Measurements from ENCODE around the gene ZBTB39.
"Not testable (repeated sequence)": the region's sequence is repeated elsewhere in the genome, so short reads cannot be mapped to it uniquely, and the experiment has no call there.

ZBTB39 gene

DNA sequence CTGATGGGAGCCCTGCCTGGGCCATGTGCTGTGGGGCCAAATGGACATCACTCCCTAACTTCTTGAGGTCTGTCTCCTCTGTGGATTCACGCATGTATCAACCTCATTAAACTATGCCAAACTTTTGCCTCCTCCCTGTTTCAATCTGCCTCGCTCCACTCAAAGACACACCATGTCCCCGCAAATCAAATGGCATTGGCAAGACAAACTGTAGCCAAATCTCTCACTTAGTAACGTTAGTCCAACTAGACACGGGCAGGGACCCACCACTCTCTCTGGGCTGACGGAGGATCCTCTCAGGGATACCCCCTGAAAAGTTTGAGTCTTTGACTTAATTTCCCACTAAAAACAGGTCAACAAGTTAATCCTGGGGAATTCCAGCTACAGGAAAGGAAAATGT is 8.0 kb downstream of the ZBTB39 start:
- no peak for DNase-seq

DNA sequence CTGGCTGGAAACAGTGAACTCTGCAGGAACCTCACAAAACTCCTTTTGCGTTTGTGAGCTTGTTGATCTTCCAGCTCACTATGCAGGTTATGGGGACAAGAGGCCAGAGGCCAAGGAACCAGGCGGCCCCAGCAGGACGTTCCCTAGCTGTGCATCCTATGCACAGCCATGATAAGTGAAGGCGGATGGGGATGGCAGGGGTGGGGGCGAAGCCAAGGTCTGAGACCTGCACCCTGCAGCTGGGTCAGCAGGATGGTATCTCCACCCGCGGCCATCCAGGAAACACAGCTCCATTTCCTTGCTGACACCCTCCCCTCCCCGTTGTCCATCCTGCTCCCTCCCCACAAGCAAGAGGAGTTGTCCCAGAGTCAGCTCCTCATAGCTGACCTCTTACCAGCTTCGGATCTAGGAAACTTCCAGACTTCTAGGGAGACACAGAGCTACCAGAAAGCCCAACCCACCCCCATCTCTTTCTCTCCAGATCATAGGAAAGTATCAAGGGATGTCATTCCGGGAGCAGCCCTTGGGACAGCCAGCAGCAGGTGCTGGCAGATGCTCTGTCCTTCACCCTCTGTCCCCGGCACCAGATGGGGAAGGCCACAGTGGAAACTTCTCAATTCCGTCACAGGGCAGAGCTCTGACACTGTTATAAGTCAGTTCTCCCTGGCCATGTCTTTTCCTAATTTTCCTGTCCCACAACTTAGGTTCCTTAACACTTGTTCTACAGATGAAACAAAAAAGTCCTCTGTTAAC is 9.4 kb downstream of the ZBTB39 start:
- no peak for DNase-seq

DNA sequence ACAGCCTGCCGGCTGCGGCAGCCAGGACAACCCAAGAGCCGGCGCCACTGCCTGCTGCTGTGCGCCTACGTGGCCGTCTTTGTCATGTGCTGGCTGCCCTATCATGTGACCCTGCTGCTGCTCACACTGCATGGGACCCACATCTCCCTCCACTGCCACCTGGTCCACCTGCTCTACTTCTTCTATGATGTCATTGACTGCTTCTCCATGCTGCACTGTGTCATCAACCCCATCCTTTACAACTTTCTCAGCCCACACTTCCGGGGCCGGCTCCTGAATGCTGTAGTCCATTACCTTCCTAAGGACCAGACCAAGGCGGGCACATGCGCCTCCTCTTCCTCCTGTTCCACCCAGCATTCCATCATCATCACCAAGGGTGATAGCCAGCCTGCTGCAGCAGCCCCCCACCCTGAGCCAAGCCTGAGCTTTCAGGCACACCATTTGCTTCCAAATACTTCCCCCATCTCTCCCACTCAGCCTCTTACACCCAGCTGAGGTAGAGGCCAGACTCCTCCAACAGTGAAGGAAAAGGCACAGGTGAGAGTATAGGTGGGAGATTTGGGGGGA is 10.3 kb downstream of the ZBTB39 start:
- DNase-seq: no peak

DNA sequence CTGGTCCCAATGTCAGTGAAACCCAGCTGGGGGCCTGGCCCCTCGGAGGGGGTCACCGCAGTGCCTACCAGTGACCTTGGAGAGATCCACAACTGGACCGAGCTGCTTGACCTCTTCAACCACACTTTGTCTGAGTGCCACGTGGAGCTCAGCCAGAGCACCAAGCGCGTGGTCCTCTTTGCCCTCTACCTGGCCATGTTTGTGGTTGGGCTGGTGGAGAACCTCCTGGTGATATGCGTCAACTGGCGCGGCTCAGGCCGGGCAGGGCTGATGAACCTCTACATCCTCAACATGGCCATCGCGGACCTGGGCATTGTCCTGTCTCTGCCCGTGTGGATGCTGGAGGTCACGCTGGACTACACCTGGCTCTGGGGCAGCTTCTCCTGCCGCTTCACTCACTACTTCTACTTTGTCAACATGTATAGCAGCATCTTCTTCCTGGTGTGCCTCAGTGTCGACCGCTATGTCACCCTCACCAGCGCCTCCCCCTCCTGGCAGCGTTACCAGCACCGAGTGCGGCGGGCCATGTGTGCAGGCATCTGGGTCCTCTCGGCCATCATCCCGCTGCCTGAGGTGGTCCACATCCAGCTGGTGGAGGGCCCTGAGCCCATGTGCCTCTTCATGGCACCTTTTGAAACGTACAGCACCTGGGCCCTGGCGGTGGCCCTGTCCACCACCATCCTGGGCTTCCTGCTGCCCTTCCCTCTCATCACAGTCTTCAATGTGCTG is 11.0 kb downstream of the ZBTB39 start:
- DNase-seq: no peak

DNA sequence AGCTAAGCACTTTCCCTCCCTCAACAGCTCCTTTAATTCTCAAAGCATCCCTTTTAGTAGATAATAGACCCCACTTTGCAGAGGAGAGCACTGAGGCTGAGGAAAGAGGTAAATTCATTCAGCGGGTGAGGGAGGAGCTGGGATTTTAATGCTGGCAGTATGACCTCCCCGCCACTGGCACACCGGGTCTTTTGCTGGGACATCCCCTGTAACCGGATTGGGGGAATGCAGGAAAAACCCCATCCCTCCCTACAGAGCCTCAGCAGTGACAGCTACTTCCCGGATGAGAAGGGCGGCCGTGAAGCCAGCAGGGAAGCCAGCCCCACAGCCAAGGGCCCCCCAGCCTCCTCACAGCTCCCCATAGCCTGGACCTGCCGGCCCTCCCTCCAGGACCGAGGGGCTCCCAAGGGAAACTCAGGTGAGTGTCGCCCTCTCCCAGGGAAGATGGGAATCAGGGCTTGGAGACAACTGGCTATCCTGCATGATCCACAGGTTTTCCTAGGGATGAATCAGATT is 12.1 kb downstream of the ZBTB39 start:
- no peak for DNase-seq

DNA sequence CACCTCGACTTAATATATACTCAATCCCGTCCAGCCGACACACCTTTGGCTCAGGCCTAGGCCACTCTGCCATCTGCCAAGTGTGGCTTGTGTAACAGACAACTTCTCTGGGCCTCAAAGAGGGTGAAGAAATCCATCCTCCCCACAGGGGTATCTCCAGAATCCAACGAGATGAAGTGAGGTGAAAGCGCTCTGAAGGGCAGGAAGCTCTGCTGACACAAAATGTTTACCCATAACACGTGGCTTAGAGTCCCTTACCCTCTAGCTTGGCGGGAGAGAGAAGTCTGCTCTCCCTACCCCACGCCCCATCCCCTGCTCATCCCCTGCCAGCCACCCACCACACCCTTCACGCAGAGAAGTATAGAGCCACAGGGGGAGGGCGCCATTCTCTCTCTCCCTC is 13.0 kb downstream of the ZBTB39 start:
- no peak for DNase-seq

DNA sequence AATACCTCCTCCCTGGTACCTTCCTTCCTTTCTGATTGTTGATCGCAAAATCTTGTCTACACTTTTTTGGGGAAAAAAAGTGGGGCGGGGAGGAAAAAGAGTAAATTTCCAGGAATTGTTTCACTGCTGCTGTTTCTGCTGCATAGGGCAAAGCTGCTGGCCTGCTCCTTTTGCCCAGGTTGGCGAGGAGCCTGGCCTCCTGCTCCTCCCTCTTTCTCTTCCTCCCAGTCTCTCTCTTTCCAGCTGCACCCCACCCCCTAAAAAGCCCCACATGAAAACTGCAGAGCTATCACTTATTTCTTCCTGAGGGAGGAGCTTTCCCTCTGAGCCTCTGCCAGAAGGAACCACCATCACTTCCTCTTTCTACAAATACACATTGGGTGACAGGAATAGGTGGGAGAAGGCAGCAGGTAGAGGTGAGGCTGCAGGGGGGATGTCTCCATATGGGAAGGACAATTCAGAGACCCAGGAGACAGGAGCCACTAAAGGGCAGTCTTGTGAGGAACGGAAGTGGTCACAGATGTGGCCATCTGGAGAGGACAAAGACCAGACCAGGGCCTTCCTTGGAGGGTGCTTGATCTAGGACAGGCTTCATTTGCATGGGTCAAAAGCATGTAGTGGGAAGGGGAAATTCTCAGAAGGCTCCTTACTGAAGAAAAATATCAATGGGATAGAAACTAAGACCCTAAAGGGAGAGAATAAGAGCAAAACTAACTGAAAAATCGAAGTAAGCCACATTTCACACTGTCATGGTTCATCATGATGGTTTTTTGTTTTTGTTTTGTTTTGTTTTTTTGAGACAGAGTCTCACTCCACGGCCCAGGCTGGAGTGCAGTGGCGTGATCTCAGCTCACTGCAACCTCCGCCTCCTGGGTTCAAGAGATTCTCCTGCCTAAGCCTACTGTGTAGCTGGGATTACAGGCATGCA is 14.8 kb downstream of the ZBTB39 start:
- DNase-seq: no peak

DNA sequence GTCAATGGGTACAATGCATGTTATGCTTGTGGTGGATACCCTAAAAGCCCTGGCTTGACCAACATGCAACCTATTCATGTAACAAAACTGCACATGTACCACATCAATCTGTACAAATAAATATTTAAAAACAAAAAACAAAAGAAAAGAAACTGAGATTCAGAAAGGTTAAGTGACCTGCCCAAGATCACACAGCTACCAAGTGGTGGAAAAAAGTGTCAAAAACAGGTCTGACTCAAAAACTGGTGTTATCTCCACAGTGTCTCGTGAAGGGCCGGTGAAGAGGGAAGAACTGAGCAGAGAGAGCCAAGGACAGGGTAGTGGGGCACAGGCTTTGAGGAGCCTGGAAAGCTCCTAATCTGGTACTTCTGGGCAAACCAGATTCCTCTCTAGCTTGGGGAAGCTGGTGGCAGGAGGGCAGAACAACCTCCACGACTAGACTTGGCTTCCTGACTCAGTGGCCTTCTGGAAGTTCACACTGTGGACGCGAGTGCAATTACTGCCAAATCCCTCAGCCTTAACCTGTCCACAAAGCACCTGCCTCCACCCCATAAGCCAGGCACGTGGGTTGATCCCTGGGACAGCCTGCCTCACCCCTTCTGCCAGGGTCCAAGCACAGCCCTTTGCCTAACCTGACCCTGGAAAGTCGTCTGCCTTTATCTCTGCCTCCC is 15.6 kb downstream of the ZBTB39 start:
- DNase-seq: no peak

DNA sequence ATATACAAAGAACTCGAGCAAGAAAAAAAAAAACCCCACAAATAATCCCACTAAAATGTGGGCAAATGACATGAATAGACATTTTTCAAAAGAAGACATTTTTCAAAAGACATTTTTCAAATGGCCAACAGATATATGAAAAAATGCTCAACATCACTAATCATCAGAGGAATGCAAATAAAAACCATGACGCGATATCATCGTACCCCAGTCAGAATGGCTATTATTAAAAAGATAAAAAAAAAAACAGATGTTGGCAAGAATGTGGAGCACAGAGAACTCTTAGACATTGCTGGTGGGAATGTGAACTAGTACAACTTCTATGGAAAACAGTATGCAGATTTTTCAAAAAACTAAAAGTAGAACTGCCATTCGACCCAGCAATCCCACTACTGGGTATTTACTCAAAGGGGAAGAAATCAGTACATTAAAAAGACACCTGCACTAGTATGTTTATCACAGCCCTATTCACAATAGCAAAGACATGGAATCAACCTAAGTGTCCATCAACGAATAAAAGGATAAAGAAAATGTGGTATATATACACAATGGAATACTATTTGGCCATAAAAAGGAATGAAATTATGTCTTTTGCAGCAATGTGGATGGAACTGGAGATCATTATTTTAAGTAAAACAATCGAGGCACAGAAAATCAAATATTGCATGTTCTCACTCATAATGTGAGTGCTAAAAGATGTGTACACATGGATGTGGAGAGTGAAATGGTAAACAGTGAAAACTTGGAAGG is 16.3 kb downstream of the ZBTB39 start:
- DNase-seq: no peak

DNA sequence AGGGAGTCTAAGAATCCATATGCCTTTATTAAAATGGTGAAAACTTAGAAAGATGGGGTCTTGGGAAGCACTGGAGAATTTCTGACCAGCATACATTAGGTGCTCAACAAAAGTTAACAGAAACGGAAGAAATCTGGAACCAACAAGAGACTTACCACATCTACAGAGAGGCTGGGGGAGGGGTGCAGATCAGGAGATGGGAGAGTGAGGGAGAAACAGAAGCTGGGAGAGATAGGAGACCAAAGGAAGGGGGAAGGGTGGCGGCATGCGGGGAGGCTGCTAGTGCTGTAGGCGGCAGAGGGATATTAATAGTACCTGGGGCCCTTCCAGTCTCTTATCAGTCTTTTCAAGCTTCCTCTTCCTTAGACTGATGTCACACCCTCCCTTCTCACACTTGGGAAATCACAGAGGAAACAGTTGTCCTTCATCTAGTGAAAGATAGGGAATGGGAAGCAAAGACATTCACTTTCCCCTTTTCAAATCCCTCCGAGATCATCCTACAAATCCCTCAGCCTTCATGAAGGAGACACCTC is 18.1 kb downstream of the ZBTB39 start:
- no peak for DNase-seq

DNA sequence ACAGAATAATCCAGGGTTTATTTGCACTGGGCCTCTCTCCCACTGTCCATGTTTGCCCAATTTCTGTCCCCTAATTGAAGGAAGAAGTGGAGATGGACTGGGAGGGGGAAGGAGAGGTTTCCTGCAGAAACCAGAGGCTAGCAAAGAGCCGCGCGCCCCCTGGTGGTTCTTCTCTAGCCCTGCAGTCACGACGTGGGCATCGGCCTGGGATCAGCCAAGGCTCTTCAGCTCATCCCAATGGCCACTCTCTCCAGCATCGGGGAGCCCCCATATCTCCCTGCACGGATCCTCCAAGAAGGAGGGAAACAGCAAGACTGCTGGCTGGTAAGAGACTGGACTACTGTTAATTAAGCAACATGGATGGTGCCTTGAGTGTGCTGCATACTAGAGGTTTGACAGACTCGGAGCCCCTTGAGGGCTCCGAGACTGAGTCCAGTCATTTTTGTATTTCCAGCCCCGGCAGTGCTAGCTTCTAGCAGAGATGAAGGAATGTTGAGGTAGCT is 18.7 kb downstream of the ZBTB39 start:
- peak; percentile 78 for DNase-seq

DNA sequence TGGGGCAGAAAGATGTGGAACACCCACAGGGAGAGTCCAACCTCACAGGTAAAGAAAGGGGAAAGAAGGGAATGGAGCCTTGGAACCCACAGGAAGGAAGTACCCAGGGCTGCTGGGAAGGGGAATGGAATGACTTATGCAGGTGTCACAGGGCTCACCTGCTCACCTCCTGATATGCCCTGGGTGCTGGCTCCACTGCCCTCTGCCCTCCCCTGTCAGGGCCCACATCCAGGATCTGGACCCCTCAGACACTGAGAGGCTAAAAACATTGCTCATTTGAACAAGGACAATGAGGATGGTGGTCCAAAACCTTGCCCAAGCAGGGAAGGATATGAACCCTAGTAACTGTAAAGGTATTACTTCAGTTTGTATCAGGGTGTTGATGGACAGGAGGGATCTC is 19.3 kb downstream of the ZBTB39 start:
- DNase-seq: no peak

DNA sequence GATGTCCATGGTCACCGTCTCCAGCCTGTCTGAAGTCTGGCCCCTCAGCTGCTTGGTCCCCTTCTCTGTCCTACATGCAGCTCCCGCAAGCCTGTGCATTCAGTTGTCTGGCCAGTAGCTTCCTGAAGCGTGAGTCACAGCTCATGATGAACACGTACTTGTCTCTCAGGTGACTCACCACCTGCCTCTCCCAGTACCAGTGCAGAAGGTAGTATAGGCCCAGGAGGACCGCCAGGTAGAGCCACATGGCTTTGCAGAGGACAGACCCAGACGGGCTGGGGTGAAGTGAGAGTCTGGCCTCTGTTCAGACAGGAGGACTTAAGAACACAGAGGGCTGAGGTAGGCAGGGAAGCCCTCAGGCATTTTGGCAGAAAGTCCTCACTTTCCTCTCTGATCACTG is 20.6 kb downstream of the ZBTB39 start:
- DNase-seq: not testable (repeated sequence)

DNA sequence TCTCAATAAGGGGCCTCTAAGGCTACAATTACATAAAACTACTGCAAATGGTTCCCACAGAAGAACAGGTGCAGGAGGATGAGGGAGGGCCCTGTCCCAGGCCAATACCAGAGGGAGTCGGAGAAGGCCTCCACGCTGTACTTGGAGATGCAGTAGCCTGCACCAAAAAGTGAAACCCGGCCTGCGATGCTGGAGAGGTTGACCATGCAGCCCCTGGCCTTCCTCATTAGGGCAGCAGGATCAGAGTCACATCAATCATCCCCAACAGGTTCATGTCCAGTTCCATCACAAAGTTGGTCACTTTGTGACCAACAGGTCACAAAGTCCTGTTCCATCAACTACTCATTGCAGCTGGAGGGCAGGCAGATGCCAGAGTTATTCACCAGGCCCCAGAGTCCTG is 23.0 kb downstream of the ZBTB39 start:
- DNase-seq: no peak

DNA sequence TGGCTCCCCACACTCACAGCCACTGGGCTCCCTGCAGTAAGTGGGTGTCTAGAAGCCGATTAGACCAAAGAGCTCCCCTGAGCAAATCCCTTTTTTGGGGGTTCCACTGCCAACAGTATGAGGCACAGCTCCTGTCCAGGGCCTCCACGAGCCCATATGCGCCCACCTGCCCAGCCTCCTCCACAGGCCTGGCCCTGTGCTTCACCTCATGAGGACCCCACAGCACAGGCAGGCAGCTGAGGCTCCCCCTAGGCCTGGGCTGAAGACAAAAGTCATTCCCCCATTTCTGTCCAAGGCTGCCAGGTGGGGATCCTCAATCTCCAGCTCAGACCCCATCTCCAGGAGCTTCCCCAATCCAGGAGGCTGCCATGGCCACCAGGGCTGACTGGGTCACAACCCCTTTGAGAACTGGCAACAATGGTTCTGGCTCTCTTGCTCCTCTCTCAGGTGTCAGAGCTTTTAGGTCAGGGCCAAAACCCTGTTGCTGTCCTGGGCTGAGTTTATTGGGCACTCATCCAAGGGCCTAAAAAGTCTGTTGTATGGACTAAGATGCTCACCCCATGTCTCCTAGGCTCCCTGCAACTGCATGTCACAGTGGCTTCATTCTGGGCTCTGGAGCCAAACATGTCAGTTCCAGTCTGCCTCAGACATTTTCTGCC is 23.6 kb downstream of the ZBTB39 start:
- not testable (repeated sequence) for DNase-seq

DNA sequence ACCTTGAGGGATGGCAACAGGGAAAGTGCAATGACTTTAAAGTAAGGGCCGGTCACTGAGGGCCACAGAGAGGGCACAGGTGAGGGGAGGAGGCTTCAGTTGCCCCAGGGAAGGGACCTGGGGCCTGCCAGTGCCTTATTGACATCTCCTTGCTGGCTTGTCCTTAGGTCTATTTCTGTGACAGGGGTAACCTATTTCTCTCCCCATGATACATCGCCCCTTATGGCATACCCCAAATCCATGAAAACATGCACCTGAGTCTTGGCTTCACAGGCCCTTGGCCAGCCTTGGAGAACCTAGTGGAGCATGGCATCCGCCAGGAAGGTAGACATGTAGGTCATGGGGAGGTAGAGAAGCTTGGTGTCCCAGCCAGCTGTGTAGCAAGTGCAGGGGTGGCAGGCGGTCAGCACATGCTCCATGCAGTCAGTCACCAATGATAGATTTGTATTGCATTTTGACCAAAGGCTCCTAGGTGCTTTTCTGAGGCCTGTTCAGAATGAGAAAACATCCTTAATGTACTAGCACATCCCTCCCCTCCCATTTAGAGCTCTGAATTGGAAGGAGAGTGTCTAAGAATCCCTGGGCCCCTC is 25.3 kb downstream of the ZBTB39 start:
- DNase-seq: no peak

DNA sequence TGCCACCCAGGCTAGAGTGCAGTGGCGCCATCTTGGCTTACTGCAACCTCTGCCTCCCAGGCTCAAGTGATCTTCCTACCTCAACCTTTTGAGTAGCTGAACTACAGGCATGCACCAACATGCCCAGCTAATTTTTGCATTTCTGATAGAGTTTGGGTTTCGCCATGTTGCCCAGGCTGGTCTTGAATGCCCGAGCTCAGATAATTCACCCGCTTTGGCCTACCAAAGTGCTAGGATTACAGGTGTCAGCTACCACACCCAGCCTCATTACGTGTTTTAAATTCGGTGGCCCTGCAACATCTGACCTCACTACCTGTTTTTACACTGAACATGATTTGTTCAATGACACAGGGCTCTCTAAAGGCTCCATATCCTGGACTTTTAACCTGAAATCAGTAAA is 26.1 kb downstream of the ZBTB39 start:
- DNase-seq: no peak

DNA sequence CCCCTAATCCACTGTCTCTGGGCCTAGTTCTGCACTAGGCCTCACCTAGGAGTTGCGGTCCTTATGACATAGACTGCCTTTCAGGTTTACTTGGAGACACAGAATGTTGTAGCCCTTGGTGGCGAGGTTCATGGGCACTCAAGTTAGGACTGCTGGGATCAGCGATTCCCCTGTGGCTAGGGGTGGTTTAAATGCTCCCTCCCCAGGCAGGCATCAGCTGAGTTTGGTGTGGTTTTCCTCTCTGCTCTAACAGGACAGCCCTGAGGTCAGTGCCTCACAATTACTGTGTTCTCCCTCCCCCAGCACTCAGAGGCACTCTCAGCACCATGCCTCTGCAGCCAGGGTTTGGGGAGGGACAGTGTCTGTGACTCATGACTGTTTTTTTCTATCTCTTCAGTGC is 26.7 kb downstream of the ZBTB39 start:
- no peak for DNase-seq

DNA sequence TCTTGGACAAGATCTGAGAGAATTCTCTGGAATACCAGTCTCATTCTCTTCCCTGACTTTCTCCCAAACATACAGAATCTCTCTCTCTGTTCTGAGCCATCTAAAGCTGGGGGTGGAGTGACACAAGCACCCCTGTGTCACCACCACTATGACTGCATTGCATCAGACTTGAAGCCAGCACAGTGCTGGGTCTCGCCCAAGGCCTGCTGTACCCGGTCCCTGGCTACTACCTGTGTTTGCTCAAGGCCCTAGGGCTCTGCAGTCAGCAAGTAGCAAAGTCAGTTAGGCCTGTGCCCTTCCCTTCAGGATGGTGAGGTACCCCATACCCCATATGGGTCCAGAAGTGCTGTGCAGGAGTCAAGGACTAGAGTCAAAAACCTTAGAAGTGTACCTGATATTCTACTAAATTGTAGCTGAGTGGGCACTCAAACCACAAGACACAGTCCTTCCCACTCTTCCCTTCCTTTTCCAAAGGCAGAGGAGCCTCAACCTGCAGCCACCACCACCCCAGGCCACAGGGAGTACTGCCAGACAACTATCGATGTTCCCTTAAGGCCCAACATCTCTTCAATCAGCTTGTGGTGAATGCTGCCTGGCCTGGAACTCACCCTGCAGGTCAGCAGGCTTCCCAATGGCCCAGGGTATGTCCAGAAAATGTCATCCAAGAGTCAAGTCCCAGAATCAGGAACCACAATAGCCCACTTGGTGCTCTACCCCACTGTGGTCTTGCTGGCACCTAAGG is 27.8 kb downstream of the ZBTB39 start:
- no peak for DNase-seq
